GM23338 (cell line): ENCODE results near the gene APOH. TPM values are rescaled to one million over a fixed set of nuclear protein-coding genes. Genes with fewer than 3 reads are reported as not detected.

ENCODE experiments used
- ATAC-seq: fragments of 200-7000 bp; cut with Tn5 transposase; 3 replicates; pipeline ENCODE4 v1.9.1; 2020
- DNase-seq: peaks from one replicate; pipeline ENCODE4 v3.0.0-alpha.2; 2015; ENCODE audit warnings: low spot score
- H2AFZ ChIP-seq: fragments of 200-600 bp; sonication (generic); 2 replicates; pipeline ENCODE4 v1.8.0; 2016; ENCODE audit warnings: antibody characterized with exemption, mild to moderate bottlenecking, moderate library complexity
- H3F3A ChIP-seq: fragments of 200-600 bp; sonication (generic); replicated peaks from 2 replicates; pipeline ENCODE4 v1.8.0; 2017; ENCODE audit warnings: antibody characterized with exemption, mixed run types, low read depth
- H3K27ac ChIP-seq: fragments of 200-600 bp; sonication (generic); 2 replicates; pipeline ENCODE4 v1.6.1; 2016; ENCODE audit warnings: low read depth
- H3K27me3 ChIP-seq: fragments of 200-600 bp; sonication (generic); 2 replicates; pipeline ENCODE4 v1.8.0; 2016; ENCODE audit warnings: mild to moderate bottlenecking, mixed run types, moderate library complexity; ENCODE audit not compliant: insufficient read depth
- H3K36me3 ChIP-seq: fragments of 200-600 bp; sonication (generic); 2 replicates; pipeline ENCODE4 v1.8.0; 2016; ENCODE audit warnings: mild to moderate bottlenecking; ENCODE audit not compliant: insufficient read depth
- H3K4me1 ChIP-seq: fragments of 200-600 bp; sonication (generic); 2 replicates; pipeline ENCODE4 v1.8.0; 2016; ENCODE audit warnings: mild to moderate bottlenecking, moderate library complexity; ENCODE audit not compliant: insufficient read depth
- H3K4me2 ChIP-seq: fragments of 200-600 bp; sonication (generic); 2 replicates; pipeline ENCODE4 v1.7.1; 2017; ENCODE audit warnings: mixed run types
- H3K4me3 ChIP-seq: fragments of 200-600 bp; sonication (generic); 2 replicates; pipeline ENCODE4 v1.6.1; 2016; ENCODE audit warnings: mixed run types
- H3K79me2 ChIP-seq: fragments of 200-600 bp; sonication (generic); replicated peaks from 2 replicates; pipeline ENCODE4 v1.8.0; 2017; ENCODE audit warnings: mild to moderate bottlenecking; ENCODE audit not compliant: insufficient read depth
- H3K9me2 ChIP-seq: fragments of 200-600 bp; sonication (generic); 2 replicates; pipeline ENCODE4 v1.8.0; 2017; ENCODE audit not compliant: insufficient read depth
- H4K20me1 ChIP-seq: fragments of 200-600 bp; sonication (generic); replicated peaks from 2 replicates; pipeline ENCODE4 v1.8.0; 2017; ENCODE audit warnings: mild to moderate bottlenecking; ENCODE audit not compliant: insufficient read depth
- H3K27ac Mint-ChIP-seq: 2 replicates; pipeline ENCODE4 v1.8.0; 2020; ENCODE audit warnings: inconsistent platforms, mild to moderate bottlenecking, moderate library complexity, mixed read lengths
- H3K27me3 Mint-ChIP-seq: 3 replicates; pipeline ENCODE4 v1.8.0; 2022; ENCODE audit warnings: low read depth, mild to moderate bottlenecking, moderate library complexity, mixed read lengths, inconsistent platforms; ENCODE audit not compliant: insufficient read depth, poor library complexity
- H3K36me3 Mint-ChIP-seq: 3 replicates; pipeline ENCODE4 v1.8.0; 2021; ENCODE audit warnings: low read depth, mild to moderate bottlenecking, inconsistent platforms, moderate library complexity, mixed read lengths
- H3K4me1 Mint-ChIP-seq: 3 replicates; pipeline ENCODE4 v1.8.0; 2020; ENCODE audit warnings: mild to moderate bottlenecking, inconsistent platforms, mixed read lengths
- H3K4me3 Mint-ChIP-seq: 3 replicates; pipeline ENCODE4 v1.8.0; 2021; ENCODE audit warnings: moderate library complexity, mild to moderate bottlenecking, inconsistent platforms, mixed read lengths
- H3K9me3 Mint-ChIP-seq: 3 replicates; pipeline ENCODE4 v1.8.0; 2020; ENCODE audit warnings: moderate library complexity, mild to moderate bottlenecking, inconsistent platforms, mixed read lengths
- CREB1 ChIP-seq: fragments of 250-450 bp; sonication (Bioruptor Pico); IDR thresholded peaks from 2 replicates; pipeline ENCODE4 v1.5.0; 2020; ENCODE audit warnings: low read depth, mild to moderate bottlenecking, moderate library complexity
- CTCF ChIP-seq, 2 experiments: fragments of 200-600 bp in 1 of 2; sonication (generic) in 1 of 2; conservative IDR thresholded peaks; 2 replicates each; pipeline versions ENCODE4 v1.5.1 to v1.6.1; 2016 to 2017; ENCODE audit warnings: antibody characterized with exemption in 2 of 2, low read depth in 2 of 2, mild to moderate bottlenecking in 2 of 2, moderate library complexity in 1 of 2
- ETS1 ChIP-seq: IDR thresholded peaks from 2 replicates; pipeline ENCODE4 v1.6.1; 2016; ENCODE audit warnings: antibody characterized with exemption
- EZH2 ChIP-seq: fragments of 200-600 bp; sonication (generic); IDR thresholded peaks from one replicate; pipeline ENCODE4 v1.8.0; 2017; ENCODE audit warnings: antibody characterized with exemption, mild to moderate bottlenecking, low read depth; ENCODE audit not compliant: unreplicated experiment
- EZH2phosphoT487 ChIP-seq: fragments of 200-600 bp; sonication (generic); IDR thresholded peaks from one replicate; pipeline ENCODE4 v1.8.1; 2018; ENCODE audit warnings: antibody characterized with exemption; ENCODE audit not compliant: unreplicated experiment
- JUNB ChIP-seq: IDR thresholded peaks from one replicate; pipeline ENCODE4 v1.6.1; 2016; ENCODE audit warnings: antibody characterized with exemption; ENCODE audit not compliant: unreplicated experiment
- NANOG ChIP-seq: IDR thresholded peaks from 2 replicates; pipeline ENCODE4 v1.6.1; 2016; ENCODE audit warnings: antibody characterized with exemption, borderline replicate concordance
- POLR2AphosphoS5 ChIP-seq: IDR thresholded peaks from 2 replicates; pipeline ENCODE4 v1.6.1; 2016; ENCODE audit warnings: antibody characterized with exemption, low read depth
- REST ChIP-seq: IDR thresholded peaks from one replicate; pipeline ENCODE4 v1.6.1; 2018; ENCODE audit warnings: antibody characterized with exemption; ENCODE audit not compliant: unreplicated experiment
- STAT1 ChIP-seq: IDR thresholded peaks from one replicate; pipeline ENCODE4 v1.6.1; 2016; ENCODE audit warnings: antibody characterized with exemption; ENCODE audit not compliant: unreplicated experiment
- ZNF114 ChIP-seq: fragments of 250-450 bp; sonication (Bioruptor Pico); IDR thresholded peaks from 2 replicates; pipeline ENCODE4 v1.5.0; 2020; ENCODE audit warnings: mild to moderate bottlenecking, moderate library complexity
- ZNF331 ChIP-seq: fragments of 250-450 bp; sonication (Bioruptor Pico); IDR thresholded peaks from 2 replicates; pipeline ENCODE4 v1.5.0; 2020; ENCODE audit warnings: low read depth, mild to moderate bottlenecking, moderate library complexity
- polyA plus RNA-seq: library from polyadenylated mRNA; unstranded; fragments of >200 nt; fragmentation: Nextera tagmentation; extraction: Ambion mirVana; gene quantifications from 2 replicates; pipeline ENCODE4 v1.2.1, GENCODE V29; 2016
- total RNA-seq: library from RNA; depleted of rRNA; stranded (reverse); fragments of >200 nt; shearing (Covaris generic); gene quantifications from 2 replicates; pipeline ENCODE4 v1.2.3, GENCODE V29; 2014

APOH gene
- total and polyA plus RNA-seq, 2 experiments from 2014 or later, result not detected

- no peak for TF ChIP-seq EZH2phosphoT487
- TF ChIP-seq ETS1, result no peak
- no peak for TF ChIP-seq ZNF114 (CRISPR knock-in tag)
Measured at GRCh38 chr17:66215529-66215911, 13.7 kb downstream of the APOH start (continued).

- Histone ChIP-seq H3K4me2 (no peak overlapping the region), H3K9me2 (peaks cover 17% of the 10 kb centered on the region), H3K4me1 (peaks cover 4% of the 10 kb centered on the region; the same call in 1 of the 2 replicates), H3K27ac (no peak overlapping the region), H3K4me3 (no peak overlapping the region), H3F3A (no peaks in the 10 kb centered on the region), H3K79me2 (no peaks in the 10 kb centered on the region), H4K20me1 (no peaks in the 10 kb centered on the region), H3K27me3 (no peaks in the 10 kb centered on the region), H2AFZ (peak overlapping the region; percentile 59; the same call in 1 of the 2 replicates), H3K36me3 (no peaks in the 10 kb centered on the region)
- Mint-ChIP-seq H3K36me3 (no peaks in the 10 kb centered on the region), H3K9me3 (no peaks in the 10 kb centered on the region), H3K27me3 (no peaks in the 10 kb centered on the region), H3K27ac (no peak overlapping the region), H3K4me1 (peaks cover 2% of the 10 kb centered on the region; the same call in 2 of the 3 replicates), H3K4me3 (no peak overlapping the region)
- no peak for ATAC-seq
- TF ChIP-seq NANOG, result no peak
- TF ChIP-seq JUNB, result no peak
- DNase-seq, result no peak
Measured at GRCh38 chr17:66214884-66215528, 14.2 kb downstream of the APOH start.

GRCh38 chr17:66211047-66211810 is 18.0 kb downstream of the APOH start:
- H3K27ac Mint-ChIP-seq, result no peak overlapping the region
- no peak overlapping the region for H3K4me3 ChIP-seq
- H3K27ac ChIP-seq, result no peak overlapping the region
- DNase-seq (no peak), ATAC-seq (no peak)
- no peaks in the 10 kb centered on the region for H3F3A ChIP-seq
- H4K20me1 ChIP-seq, result no peaks in the 10 kb centered on the region
- H2AFZ ChIP-seq, result no peak overlapping the region
- H3K36me3 ChIP-seq, result peaks cover 4% of the 10 kb centered on the region; the same call in 1 of the 2 replicates
- H3K36me3 Mint-ChIP-seq, result peaks cover 7% of the 10 kb centered on the region; the same call in 2 of the 3 replicates
- H3K4me1 Mint-ChIP-seq, result peaks cover 8% of the 10 kb centered on the region
- no peak overlapping the region for H3K4me3 Mint-ChIP-seq
- peaks cover 29% of the 10 kb centered on the region for H3K9me2 ChIP-seq
- peaks cover 8% of the 10 kb centered on the region; the same call in 2 of the 3 replicates for H3K9me3 Mint-ChIP-seq
- H3K27me3 Mint-ChIP-seq, result no peaks in the 10 kb centered on the region
- H3K27me3 ChIP-seq, result no peaks in the 10 kb centered on the region
- H3K4me2 ChIP-seq, result no peak overlapping the region
- H3K4me1 ChIP-seq, result peaks cover 7% of the 10 kb centered on the region; the same call in 1 of the 2 replicates
- no peaks in the 10 kb centered on the region for H3K79me2 ChIP-seq
- no peak for TF ChIP-seq EZH2
- TF ChIP-seq ETS1, result no peak
- TF ChIP-seq EZH2phosphoT487, result no peak
- no peak for TF ChIP-seq CREB1 (CRISPR knock-in tag)
- TF ChIP-seq ZNF331 (CRISPR knock-in tag), result no peak
- TF ChIP-seq NANOG, result no peak
- TF ChIP-seq STAT1, result no peak
- no peak for TF ChIP-seq JUNB
- no peak for TF ChIP-seq POLR2AphosphoS5
- TF ChIP-seq CTCF (conservative IDR thresholded peaks at IDR 0.05; ENCODE audit: low read depth in 2 of 2), result no peak
- no peak for TF ChIP-seq REST
- TF ChIP-seq ZNF114 (CRISPR knock-in tag), result no peak
